HCT116 (cell line): ENCODE data around the gene TGM2.

Experiments
- CTCF ChIP-seq, 3 experiments: fragments of 200-600 bp in 1 of 3; sonication (generic) in 1 of 3; IDR thresholded peaks in 2 of 3; conservative IDR thresholded peaks in 1 of 3; 2 replicates each; pipeline ENCODE4 v1.5.1; 2012 to 2017; ENCODE audit warnings: low read depth in 2 of 3, low read length in 2 of 3, antibody characterized with exemption in 1 of 3, borderline replicate concordance in 1 of 3, control low read depth in 1 of 3, mild to moderate bottlenecking in 1 of 3, mixed read lengths in 1 of 3, mixed run types in 1 of 3, moderate library complexity in 1 of 3; ENCODE audit not compliant: insufficient read depth in 1 of 3
- EZH2 ChIP-seq: fragments of 200-600 bp; sonication (generic); IDR thresholded peaks from 2 replicates; pipeline ENCODE4 v1.6.1; 2017; ENCODE audit warnings: antibody characterized with exemption, mixed run types
- JUND ChIP-seq: IDR thresholded peaks from 2 replicates; pipeline ENCODE4 v1.6.1; 2012
- MAX ChIP-seq: IDR thresholded peaks from 2 replicates; pipeline ENCODE4 v1.6.1; 2012

GRCh38 chr20:38208088-38208487 is 43.0 kb upstream of the TGM2 start:
- no peak for TF ChIP-seq JUND
- no peak for TF ChIP-seq CTCF (IDR thresholded peaks at IDR 0.05 in 2 of 3, conservative IDR thresholded peaks at IDR 0.05 in 1 of 3; ENCODE audit: borderline replicate concordance in 1 of 3, insufficient read depth in 1 of 3, low read depth in 2 of 3, low read length in 2 of 3)
- no peak for TF ChIP-seq MAX
- TF ChIP-seq EZH2: no peak
